Colon (tissue), 2 donors: ENCODE measurements around the gene PTHLH.

Experiments used
- FAIRE-seq: peaks from 2 replicates; lab custom pipeline; 2012; peaks lifted over from hg19 to GRCh38; lab: Jason Lieb, UNC
- donor health status: control.
- donor health status: control.

The PTHLH gene

DNA sequence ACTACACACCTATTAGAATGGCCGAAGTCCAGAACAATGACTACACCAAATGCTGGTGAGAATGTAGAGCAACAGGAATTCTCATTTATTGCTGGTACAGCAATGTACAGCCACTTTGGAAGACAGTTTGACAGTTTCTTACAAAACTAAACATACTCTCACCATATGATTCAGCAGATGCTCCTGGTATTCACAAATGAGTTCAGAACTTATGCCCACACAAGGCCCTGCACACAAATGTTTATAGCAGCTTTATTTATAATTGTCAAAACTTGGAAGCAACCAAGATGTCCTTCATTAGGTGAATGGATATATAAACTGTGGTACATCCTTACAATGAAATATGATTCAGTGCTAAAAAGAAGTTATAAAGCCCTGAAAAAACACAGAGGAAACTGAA, 38.3 kb downstream of the PTHLH start:
- FAIRE-seq = no peak

DNA sequence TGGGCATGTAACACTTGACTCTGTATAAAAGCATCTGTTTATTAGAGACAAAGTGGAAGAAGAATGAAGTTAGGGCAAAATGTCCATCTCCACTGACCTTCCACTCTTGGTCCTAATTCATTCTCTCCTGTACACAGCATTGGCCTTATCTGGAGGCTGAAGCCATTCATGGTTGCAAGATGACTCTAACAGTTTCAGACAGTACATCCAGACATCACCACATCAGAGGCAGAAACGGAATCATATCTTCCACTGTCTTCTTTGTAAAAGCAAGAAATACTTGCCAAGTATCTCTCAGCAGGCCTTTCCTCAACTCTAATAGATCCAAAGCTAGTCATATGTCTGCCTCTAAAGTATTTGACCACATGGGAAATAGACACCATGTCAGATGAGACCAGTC, 41.1 kb downstream of the PTHLH start:
- FAIRE-seq = no peak

DNA sequence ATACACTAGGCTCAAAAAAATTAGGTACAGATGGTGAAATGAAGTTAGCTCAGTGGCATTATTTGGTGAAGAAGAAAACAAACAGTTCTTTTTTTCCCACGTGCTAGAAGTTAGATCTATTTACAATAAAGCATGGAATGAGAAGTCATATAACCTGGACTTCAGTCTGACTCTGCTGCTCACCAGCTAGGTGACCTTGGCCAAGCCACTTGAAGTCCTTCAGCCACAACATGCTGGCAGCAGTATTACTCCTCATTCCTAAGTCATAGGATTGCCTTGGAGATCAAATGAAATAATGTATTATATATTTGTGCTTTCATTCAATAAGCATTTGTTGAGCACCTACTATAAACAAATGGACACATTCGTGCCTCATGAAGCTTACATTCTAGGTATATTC, 45.2 kb downstream of the PTHLH start:
- no peak for FAIRE-seq

DNA sequence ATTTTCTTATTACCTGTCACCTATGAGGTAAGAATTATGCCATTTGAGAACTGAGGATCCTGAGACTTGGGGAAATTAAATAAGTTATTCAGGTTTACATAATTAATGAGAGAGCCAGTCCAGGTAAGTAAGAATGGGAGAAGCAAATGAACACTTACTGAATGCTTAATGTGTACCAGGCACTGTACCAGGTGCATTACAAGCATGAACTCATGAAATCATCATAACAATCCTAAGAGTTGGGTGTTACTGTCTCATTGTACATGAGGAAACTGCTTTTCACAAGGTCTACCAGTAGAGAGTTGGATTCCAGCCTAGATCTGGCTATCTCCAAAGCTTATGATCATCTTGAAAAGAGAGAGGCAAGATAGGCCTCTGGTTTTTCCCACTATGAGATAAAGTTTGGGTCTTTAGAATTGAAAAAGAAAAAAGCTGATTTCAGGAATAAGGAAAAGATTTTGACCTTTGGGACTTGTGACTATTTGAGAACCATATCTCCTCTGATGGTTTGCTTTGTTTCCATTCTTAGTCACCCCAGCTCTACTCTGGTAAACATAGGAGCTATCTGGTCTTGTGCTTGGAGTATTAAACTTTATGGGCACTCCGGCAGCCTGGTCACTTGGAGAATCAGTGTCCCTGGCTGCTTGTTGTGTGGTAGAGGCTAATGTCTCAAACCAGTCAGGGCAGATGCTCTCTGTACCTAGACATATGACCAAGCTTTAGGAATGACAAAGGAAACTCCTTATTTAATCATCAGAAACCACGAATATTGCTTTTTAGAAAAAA, 48.0 kb downstream of the PTHLH start:
- no peak for FAIRE-seq

DNA sequence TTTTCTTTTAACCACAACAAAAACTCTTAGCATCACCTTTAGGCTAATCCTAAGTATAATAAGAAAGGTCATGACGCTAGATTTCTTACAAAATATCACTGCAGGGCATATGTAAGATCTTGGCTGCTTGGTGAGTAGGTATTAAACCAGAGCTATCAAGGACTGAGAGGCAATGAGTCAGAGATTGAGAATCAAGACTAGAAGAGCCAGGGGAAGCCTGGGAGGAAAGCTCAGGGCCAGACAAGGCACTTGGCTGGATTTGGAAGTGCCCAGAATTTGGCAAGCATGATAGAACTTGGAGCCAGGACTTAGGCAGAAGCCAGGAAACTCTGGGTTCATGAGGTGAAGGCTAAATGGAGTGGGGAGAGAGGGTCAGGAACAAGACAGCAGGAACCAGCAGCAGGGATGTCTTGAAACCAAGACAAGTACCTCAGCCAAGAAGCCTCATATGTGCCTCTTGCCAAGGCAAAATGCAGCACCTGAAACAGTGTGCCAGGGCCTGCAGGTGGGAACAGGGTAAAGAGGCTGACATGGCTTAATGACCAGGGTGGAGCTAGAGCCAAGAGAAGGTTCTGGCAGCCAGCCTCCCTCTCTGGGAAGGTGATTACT, 49.9 kb downstream of the PTHLH start:
- no peak for FAIRE-seq

DNA sequence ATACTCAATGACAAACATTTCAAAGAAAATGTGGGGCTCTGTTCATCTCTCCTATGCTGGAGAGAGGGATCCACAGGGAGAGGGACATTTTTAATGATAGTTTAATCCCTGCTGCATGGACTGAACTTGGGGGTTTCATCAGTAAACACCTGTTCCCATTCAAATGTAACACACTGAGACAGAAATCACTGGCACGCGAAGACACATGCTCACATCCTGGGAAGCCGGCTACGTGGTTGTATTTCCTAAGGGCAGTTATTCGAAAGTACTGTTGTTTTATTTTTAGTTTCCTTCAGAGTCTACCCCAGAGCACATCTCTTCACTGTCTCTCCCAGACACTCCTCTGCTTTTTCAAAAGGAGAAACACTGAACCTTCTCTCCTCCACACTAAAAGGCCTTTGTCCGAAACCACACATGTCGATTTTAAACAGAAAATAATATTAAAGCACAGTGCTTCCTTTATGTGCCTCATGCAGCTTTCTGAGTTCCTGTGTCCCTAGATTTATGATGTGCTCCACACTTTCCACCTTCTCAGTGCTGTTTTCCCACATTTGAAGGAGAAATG, 52.8 kb downstream of the PTHLH start:
- FAIRE-seq = no peak

DNA sequence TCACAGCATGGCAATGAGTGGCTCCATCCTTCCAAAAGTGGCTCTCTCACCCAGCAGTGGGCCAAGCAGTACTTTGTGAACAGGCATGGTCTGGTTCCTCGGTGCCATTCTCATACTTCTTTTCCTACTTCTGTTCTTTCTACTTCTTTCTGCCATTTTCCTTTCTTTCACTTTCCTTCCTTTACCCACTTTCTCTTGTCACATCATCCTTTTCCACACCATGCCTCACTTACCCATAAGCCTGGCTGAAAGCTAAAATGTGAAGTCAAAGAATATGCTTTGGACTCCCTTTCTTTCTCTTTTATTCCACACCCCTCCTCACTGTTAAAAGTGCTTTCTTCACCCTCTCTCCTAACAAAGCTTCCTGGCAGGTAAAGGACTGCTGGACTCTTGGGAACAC, 57.0 kb downstream of the PTHLH start:
- FAIRE-seq = no peak

DNA sequence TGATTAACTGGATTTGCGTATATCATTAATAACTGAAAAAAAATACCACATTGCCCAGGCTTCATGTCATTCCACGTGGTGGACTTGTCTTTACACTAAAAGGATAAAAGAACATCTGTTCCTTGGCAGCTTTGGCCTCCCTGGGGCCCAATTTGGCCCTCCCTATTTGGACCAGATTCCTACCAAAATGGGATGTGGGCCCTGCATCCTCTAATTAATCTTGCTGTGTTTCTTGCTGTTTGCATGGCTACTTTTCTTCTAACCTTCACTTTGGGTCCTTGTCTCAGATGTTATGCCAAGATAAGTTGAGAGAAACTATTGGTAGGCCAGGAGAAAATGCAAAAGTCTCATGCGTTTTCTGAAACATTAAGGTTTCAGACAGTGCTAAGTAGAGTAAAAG, 57.5 kb downstream of the PTHLH start:
- FAIRE-seq = no peak

DNA sequence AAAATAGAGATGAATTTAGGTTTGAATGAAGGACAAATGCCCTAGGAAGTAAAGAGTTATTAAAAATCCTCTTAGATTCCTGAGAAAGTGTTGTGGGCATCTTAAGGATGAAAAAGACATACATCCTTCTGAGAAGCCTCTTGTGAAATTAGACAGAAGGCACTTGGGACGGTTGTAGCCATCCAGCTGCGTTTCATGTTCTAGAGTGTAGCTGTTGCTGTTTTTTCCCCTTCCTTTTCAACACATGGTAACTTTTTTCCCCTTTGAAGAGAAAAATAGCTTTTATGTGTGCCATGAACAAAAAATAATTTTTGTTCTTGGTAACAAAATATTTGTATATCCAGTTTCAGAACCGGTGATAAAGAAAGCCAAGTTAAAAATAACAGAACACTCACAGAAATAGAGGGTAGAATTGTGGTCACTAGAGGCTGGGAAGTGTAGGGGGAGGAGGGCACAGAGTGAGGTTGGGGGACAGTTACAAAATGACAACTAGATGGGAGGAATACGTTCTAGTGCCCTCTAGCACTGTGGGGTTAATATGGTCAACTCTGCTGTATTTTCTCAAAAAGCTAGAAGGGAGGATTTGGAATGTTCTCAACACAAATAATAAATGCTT, 58.4 kb downstream of the PTHLH start:
- FAIRE-seq = no peak

DNA sequence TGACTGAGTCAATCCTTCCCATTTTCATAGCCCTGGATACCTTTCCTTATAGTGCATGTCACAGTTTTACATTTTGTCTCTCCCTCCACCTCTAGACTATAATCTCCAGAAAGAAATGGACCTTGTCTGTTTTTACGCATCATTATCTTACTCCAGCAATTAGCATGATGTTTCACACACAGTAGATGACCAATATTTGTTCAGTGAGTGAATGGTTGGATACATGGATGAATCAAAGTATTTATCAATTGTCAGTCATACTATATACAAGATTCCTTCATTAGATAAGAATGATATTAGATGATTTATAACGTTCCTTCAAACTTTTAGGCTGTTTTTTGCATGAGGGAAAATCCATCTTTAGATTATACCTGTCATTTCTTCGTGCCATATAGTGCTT, 61.1 kb downstream of the PTHLH start:
- FAIRE-seq = no peak
